Activated CD4-positive, alpha-beta T cell treated with anti-CD3 and anti-CD28 coated beads, Interleukin-2, amount 50 U/mL, for 4 hours (primary cell): Measurements from ENCODE around the gene DPY19L2.
"Not testable (repeated sequence)": the region's sequence is repeated elsewhere in the genome, so short reads cannot be mapped to it uniquely, and the experiment has no call there.

Source experiments
- DNase-seq, 2 experiments: peaks; one replicate each; pipeline ENCODE4 v3.0.0-alpha.2; 2020

Gene DPY19L2

DNA sequence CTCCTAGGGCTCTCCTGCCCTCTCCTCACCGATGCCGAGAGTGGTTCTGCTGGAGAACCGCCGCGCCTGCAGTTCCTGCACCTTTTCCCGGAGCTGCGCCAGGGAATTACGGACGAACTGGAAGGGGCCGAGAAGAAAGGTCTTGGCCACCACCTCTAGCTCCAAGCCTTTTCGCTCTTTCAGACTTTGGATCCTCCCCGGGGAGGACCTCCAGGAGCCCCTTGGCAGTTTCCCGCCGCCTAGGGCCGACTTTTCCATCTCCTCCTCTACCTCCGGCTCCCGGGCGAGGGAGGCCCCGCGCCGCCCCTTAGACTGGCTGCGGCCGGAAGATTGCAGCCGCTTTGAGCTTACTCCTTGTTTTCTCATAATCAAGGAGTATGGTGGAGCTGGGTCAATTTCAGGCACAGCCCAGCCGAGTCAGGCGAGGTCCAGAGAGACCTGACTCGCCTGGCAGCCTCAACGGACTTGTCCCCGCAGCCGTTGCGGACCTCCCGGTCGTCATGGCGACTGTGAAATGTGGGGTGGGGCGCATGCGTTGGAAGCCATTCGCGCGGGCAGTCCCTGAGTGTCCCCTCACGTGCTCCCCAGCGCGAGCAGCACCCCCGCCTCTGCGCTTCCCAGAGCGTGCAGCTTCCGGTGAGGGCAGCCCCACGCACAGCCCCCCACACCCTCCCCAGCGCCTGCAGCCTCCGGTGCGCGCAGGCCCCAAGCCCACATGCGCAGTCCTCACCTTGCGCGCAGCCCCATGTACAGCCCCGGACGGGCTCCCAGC is at the start of gene DPY19L2:
TSS of gene DPY19L2 (minus strand) at position 466 of the 772 bp plus-strand sequence. CDS start at position 366, 100 bp downstream.
- peak; percentile 5 to 11 for DNase-seq

GRCh38 chr12:63716891-63717290 is 48.6 kb upstream of the DPY19L2 start:
- not testable (repeated sequence) for DNase-seq

- DNase-seq, result not testable (repeated sequence)
Measured at GRCh38 chr12:63715107-63715625, 46.9 kb upstream of the DPY19L2 start.

DNA sequence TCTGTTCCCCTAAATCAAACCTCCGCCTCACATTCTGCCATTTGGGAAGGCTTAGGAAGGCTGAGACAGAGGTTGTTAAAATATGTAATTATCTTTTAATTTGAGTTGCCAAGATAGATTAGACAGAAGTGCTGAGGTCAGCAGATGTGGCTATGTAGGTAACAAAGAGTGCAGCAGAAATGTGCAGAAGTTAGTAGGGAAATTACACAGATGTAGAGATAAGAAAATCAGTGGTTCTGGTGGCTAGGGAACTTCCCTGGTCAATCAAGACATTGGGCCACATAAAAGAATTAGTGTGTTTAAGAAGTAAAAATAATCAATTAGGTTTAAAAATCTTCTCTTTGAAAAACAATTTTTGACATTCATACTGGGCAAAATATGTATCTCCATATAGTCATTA is 46.1 kb upstream of the DPY19L2 start:
- DNase-seq, result not testable (repeated sequence)

- DNase-seq, result not testable (repeated sequence)
Measured at GRCh38 chr12:63713681-63714075, 45.4 kb upstream of the DPY19L2 start.

GRCh38 chr12:63712979-63713680 is 44.8 kb upstream of the DPY19L2 start:
- not testable (repeated sequence) for DNase-seq

DNA sequence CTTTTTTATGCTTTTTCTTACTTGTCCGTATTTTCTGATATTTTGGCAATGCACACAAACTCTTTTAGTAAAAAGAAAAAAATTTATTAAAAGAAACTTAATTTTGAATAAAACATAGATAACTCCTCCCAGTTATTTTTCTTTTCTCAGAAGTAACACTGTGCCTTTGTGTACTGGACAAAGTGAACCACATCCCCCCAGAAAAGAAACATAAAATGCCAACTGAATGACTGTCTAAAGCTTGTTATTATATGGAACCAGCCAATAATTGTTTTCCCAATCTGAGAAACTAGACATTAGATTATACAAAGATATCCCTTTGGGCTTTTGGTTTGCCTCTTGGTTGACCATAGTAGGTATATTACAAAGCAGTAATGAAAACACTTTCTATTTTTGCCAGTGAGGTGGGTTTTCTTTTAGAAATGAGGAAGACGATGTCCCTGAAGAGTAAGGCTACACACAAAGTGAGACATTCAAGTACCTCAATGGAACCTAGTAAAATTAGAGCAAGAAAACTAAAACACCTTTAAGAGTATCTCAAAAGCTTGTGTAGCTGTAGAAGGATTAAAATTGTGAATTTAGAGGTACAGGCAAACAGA is 44.2 kb upstream of the DPY19L2 start:
- DNase-seq, result not testable (repeated sequence)

DNA sequence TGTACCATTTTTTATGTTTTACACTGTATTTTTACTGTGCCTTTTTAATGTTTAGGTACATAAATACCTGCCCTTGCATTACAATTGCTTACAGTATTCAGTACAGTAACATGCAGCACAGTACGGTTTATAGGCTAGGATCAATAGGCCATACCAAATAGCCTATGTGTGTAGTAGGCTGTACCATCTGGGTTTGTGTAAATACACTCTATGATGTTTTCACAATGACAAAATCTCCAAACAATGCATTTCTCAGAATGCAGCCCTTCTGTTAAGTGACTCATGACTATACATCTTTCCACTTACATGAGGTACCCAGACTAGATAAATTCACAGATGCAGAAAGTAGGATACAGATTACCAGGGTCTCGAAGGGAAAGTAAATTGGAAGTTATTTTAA is 43.0 kb upstream of the DPY19L2 start:
- DNase-seq, result not testable (repeated sequence)

GRCh38 chr12:63706336-63706735 is 38.0 kb upstream of the DPY19L2 start:
- no peak for DNase-seq

- not testable (repeated sequence) for DNase-seq
Measured at GRCh38 chr12:63699678-63700382, 31.5 kb upstream of the DPY19L2 start.

- DNase-seq, result not testable (repeated sequence)
Measured at GRCh38 chr12:63699011-63699410, 30.7 kb upstream of the DPY19L2 start.

DNA sequence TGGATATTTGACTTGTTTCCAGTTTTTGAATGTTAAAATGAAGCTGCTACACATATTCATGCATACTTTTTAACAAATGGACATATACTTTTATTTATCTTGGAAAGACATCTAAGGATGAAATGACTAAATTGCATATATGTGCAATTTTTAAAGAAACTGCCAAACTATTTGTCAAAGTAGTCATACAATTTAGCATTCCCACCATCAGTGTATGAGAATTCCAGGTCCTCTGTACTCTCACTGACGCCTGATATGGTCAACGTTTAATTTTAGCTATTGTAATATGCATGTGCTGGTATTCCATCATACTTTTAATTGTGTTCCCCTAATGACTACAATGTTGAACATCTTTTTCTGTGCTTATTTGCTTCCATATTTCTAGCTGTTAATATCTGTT is 22.5 kb upstream of the DPY19L2 start:
- DNase-seq, result not testable (repeated sequence)

- not testable (repeated sequence) for DNase-seq
Measured at GRCh38 chr12:63689141-63689540, 20.8 kb upstream of the DPY19L2 start.

DNA sequence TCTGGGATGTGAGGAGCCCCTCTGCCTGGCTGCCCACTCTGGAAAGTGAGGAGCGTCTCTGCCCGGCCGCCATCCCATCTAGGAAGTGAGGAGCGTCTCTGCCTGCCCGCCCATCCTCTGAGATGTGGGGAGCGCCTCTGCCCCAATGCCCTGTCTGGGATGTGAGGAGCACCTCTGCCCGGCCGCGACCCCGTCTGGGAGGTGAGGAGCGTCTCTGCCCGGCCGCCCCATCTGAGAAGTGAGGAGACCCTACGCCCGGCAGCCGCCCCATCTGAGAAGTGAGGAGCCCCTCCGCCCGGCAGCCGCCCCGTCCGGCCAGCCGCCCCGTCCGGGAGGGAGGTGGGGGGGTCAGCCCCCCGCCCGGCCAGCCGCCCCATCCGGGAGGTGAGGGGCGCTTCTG is 18.3 kb upstream of the DPY19L2 start:
- DNase-seq, result not testable (repeated sequence)

GRCh38 chr12:63685789-63686188 is 17.5 kb upstream of the DPY19L2 start:
- not testable (repeated sequence) for DNase-seq

DNA sequence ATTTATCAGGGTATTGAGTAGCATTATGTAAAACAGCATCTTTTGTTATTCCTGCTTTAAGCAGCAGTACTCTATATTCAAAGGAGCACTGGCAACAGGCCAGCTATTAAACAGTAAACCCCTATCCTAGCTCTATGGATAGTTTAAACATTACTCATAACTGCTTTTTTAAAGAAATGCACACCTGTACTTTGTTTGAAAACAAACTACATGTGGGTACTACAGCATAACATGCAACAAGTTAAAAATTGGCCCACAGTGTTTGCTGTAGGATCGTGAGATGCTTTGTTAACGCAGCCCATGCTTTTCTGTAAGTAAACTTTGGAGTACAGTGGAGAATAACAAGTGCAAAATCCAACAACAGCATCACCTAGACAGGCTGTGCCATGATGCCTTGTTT is 14.3 kb upstream of the DPY19L2 start:
- not testable (repeated sequence) for DNase-seq

GRCh38 chr12:63680758-63681157 is 12.5 kb upstream of the DPY19L2 start:
- not testable (repeated sequence) for DNase-seq

DNA sequence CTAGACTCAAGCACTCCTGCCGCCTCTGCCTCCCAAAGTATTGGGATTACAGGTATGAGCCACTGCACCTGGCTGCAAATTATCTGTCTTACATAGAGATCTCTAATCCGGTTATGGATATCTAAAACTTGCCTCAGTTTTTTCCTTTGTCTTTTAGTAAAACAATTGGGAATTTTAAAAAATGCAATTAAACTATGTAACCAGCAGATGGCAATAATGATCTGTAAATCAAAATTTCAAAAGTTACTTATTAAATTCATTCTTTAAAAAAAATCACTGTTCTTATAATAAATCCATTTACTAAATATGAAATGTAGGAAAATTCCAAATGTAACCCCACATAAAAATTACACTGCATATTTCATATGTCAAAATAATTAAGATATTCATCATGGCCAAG is 4.3 kb upstream of the DPY19L2 start:
- not testable (repeated sequence) for DNase-seq

DNA sequence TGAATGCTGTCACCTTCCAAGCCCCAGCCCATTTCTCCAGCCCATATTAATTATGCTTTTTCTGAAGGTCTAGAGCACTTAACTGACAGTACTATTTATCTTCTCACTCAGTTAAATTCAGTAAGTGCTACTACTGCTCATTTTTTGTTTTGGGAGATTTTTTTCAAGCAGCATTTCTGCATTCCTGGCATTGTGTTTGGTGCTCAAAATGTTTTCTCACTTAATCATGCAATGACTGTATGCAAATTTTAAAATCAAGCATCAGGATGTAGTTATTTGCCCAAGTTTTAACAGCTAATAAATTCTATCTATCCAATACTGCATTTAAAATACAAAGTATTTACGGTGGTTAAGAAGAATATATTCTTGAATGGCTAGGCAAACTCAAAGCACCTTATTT is 1.6 kb upstream of the DPY19L2 start:
- DNase-seq, result not testable (repeated sequence)

- DNase-seq, result not testable (repeated sequence)
Measured at GRCh38 chr12:63669427-63669826, 1.1 kb upstream of the DPY19L2 start.

- not testable (repeated sequence) for DNase-seq
Measured at GRCh38 chr12:63668800-63669365, 590 bp upstream of the DPY19L2 start.

- not testable (repeated sequence) for DNase-seq
Measured at GRCh38 chr12:63663005-63663404, 5.3 kb downstream of the DPY19L2 start.
